Measurements from ENCODE around the gene HDAC7. TPM values are rescaled to one million over a fixed set of nuclear protein-coding genes. Genes with fewer than 3 reads are reported as not detected.

The HDAC7 gene
- total and polyA plus RNA-seq, 8 donors: 22.8 to 313 (median 46.8) TPM

GRCh38 chr12:47744005-47744651, 75.6 kb downstream of the HDAC7 start:
- Histone ChIP-seq H3K36me3 (peaks cover 0 to 32% (median 28%) of the 10 kb centered on the region in 4 donors), H3K27me3 (no peaks in the 10 kb centered on the region), H3K4me3 (no peak overlapping the region), H3K9me3 (no peaks in the 10 kb centered on the region), H3K27ac (no peak overlapping the region), H3K4me1 (peaks cover 6 to 21% (median 14%) of the 10 kb centered on the region in 4 donors)
- WGBS, 5 donors: 34 to 44% (median 39%) methylated on average over 10 of the region's 10 CpGs
- intact Hi-C loops (cut with DNase I; ENCODE audit: low total_unique reads): no loop called here
- TF ChIP-seq EP300 (IDR thresholded peaks at IDR 0.05): no peak
- TF ChIP-seq POLR2AphosphoS5 (IDR thresholded peaks at IDR 0.05): peak in 1 of 3 donors; percentile 30
- TF ChIP-seq, protein P1, sequence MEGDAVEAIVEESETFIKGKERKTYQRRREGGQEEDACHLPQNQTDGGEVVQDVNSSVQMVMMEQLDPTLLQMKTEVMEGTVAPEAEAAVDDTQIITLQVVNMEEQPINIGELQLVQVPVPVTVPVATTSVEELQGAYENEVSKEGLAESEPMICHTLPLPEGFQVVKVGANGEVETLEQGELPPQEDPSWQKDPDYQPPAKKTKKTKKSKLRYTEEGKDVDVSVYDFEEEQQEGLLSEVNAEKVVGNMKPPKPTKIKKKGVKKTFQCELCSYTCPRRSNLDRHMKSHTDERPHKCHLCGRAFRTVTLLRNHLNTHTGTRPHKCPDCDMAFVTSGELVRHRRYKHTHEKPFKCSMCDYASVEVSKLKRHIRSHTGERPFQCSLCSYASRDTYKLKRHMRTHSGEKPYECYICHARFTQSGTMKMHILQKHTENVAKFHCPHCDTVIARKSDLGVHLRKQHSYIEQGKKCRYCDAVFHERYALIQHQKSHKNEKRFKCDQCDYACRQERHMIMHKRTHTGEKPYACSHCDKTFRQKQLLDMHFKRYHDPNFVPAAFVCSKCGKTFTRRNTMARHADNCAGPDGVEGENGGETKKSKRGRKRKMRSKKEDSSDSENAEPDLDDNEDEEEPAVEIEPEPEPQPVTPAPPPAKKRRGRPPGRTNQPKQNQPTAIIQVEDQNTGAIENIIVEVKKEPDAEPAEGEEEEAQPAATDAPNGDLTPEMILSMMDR (IDR thresholded peaks at IDR 0.05): peak in 5 of 7 experiments; percentile 50 to 86 (median 74)
- TF ChIP-seq POLR2A (IDR thresholded peaks at IDR 0.05): no peak
- DNase-seq: peak; percentile 83 to 88

DNA sequence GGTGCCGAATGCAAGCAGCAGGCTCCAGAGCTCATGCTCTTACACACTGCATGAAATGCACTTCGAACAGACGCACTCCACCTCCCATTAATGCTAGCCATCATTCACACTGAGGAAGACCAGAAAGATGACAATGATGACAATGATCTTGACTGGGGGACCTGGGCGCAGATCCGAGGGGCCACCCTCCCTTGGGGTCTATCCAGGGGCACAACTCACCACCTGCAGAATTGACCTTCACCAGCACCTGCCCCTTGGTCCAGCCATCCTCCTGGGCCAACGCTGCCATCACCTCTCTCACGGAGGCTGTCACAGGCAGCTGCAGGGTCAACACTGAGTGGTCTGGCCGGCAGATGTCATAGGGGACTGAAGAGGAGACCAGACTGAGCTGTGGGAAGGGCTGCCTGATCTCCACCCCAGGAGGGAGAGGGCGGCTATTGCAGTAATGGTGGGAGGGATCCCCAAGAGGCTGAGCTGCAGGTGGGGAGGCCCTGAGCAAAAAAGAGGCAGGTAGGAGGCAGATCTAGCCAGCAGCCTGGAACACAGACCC, 76.3 kb downstream of the HDAC7 start:
- H3K36me3 ChIP-seq: peaks cover 0 to 25% (median 21%) of the 10 kb centered on the region in 4 donors
- no peak overlapping the region for H3K4me3 ChIP-seq
- no peaks in the 10 kb centered on the region for H3K27me3 ChIP-seq
- no peak for DNase-seq
- no peaks in the 10 kb centered on the region for H3K9me3 ChIP-seq
- no peak overlapping the region for H3K27ac ChIP-seq
- 80 to 89% (median 85%) methylated on average over 7 to 9 of the region's 9 CpGs for WGBS, 5 donors
- TF ChIP-seq EP300 (IDR thresholded peaks at IDR 0.05): no peak
- TF ChIP-seq POLR2AphosphoS5 (IDR thresholded peaks at IDR 0.05): no peak
- TF ChIP-seq POLR2A (IDR thresholded peaks at IDR 0.05): no peak
- TF ChIP-seq, protein P1 (IDR thresholded peaks at IDR 0.05): no peak
- intact Hi-C loops (cut with DNase I; ENCODE audit: low total_unique reads): no loop called here
- H3K4me1 ChIP-seq: peaks cover 10 to 21% (median 16%) of the 10 kb centered on the region in 4 donors

GRCh38 chr12:47742253-47742825, 77.4 kb downstream of the HDAC7 start:
- peak; percentile 70 for DNase-seq
- intact Hi-C loops (cut with DNase I; ENCODE audit: low total_unique reads): no loop called here
- TF ChIP-seq, protein P1 (IDR thresholded peaks at IDR 0.05): peak in 6 of 7 experiments; percentile 49 to 99 (median 95)
- TF ChIP-seq POLR2AphosphoS5 (IDR thresholded peaks at IDR 0.05) (peak in 1 of 3 donors; percentile 53), POLR2A (IDR thresholded peaks at IDR 0.05) (no peak), EP300 (IDR thresholded peaks at IDR 0.05) (no peak)
- H3K9me3 ChIP-seq: no peaks in the 10 kb centered on the region
- H3K4me3 ChIP-seq: no peak overlapping the region
- H3K27ac ChIP-seq: no peak overlapping the region
- no peaks in the 10 kb centered on the region for H3K27me3 ChIP-seq
- WGBS, 5 donors: 55 to 70% (median 59%) methylated on average over 7 of the region's 7 CpGs
- peaks cover 0 to 15% (median 10%) of the 10 kb centered on the region in 4 donors for H3K36me3 ChIP-seq
- peaks cover 19 to 31% (median 25%) of the 10 kb centered on the region in 4 donors for H3K4me1 ChIP-seq

GRCh38 chr12:47741340-47741703, 78.4 kb downstream of the HDAC7 start:
- Histone ChIP-seq H3K27ac (peak overlapping the region in 2 of 5 donors; percentile 32 to 42), H3K36me3 (peaks cover 0 to 5% (median 1%) of the 10 kb centered on the region in 4 donors), H3K27me3 (no peaks in the 10 kb centered on the region), H3K4me3 (no peak overlapping the region), H3K9me3 (no peaks in the 10 kb centered on the region), H3K4me1 (peaks cover 28 to 41% (median 36%) of the 10 kb centered on the region in 4 donors)
- 13 to 25% (median 19%) methylated on average over 4 of the region's 4 CpGs for WGBS, 5 donors
- DNase-seq: peak; percentile 66 to 82
- intact Hi-C loops (cut with DNase I; ENCODE audit: low total_unique reads): no loop called here
- no peak for TF ChIP-seq POLR2AphosphoS5 (IDR thresholded peaks at IDR 0.05)
- TF ChIP-seq POLR2A (IDR thresholded peaks at IDR 0.05): no peak
- TF ChIP-seq EP300 (IDR thresholded peaks at IDR 0.05): no peak
- TF ChIP-seq, protein P1 (IDR thresholded peaks at IDR 0.05): no peak
